HG03460 (cell line): ENCODE data around the gene AGBL4.
A peak's percentile ranks its signal among the peaks of the same experiment; 100 is the strongest.

ENCODE experiments used
- ATAC-seq: cut with Tn5 transposase; IDR thresholded peaks from one replicate; pipeline ENCODE4 v1.9.1; 2021; ENCODE audit not compliant: unreplicated experiment

AGBL4 gene

DNA sequence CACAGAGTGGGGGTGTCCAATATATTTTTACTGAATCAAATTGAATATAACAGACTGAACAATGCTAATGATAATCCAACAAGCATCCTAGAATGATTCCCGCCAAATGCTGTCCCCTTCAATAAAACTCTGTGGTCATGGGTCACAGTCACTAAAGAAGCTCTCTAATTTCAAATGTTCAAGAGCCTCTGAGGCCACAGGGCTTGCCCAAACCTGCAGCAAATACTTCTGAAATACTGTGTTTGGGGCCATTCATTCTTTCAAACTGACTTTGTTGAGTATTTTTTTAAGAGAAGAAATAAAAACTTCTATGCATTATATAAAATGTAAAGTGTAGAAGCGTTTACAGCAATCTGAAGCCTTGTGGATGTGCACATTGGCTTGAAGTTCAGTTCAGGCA is 1239.5 kb downstream of the AGBL4 start:
- ATAC-seq = no peak

DNA sequence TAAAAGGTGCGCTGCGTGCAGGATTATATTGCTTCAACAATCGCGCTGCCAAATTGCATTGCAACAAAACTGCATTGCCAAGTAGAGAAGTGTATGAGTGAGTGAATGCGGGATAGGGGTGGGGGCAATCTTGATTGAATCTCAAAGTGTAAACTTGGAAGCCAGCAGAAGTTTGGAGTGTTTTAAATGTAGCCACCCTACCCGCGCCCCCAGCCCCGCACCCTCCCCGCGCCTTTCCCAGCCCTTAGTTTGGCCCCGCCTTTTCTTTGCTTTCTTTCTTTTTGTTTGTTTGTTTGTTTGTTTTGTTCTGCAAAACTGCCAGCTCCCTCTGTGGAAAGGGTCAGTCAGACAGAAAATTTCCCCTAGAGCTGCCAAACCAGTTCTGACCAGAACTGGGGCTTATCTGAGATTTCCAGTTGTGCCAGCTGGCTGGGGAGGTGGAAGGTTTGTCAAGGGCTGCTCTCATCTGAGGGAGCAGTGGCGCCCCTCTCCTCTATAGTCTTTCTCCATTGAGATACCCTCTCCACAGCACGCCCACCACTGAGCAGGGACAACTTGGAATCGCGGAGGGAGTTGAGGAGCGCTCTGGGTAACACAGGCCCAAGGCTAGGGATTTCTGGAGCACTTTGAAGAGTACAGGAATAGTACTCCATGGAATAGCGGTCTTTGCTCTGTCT is 1246.4 kb downstream of the AGBL4 start:
- ATAC-seq = no peak

- no peak for ATAC-seq
These were observed 1247.1 kb downstream of the AGBL4 start, which contains the start of gene BEND5 for GRCh38 chr1:48776393-48777218. Gene BEND5, minus strand, starts transcription at chr1:48776891. Its CDS starts 60 bp downstream, at chr1:48776831.

DNA sequence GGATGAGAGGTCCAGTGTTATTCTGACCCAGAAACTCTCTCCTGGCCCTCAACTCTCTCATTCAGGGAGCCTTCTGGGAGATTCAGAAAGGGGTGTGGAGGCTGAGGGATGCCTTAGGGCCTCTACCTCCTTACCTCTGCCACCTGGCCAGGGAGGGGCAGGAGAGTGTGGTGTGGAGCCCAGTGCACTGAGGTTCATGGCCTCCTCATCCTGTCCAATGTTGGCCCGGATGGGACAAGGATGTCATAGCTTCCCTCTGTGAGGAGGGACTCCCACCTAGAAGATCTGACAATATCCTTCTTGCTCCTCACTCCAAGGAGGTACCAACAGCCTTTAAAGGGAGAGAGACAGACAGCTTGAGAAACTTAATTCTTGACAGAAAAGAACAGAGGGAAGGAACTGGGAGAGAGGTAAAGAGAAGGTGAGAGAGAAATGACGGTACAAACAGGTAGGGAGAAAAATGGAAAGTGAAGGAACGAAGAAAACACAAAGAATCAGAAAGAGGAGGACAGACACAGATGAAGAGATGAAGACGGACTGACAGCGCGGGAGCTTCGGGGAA is 1247.8 kb downstream of the AGBL4 start:
- no peak for ATAC-seq

- ATAC-seq = peak; percentile 54
These were observed 1250.6 kb downstream of the AGBL4 start for GRCh38 chr1:48773133-48773532.

GRCh38 chr1:48772211-48772610 is 1251.5 kb downstream of the AGBL4 start:
- ATAC-seq = no peak

- no peak for ATAC-seq
These were observed 1252.2 kb downstream of the AGBL4 start for GRCh38 chr1:48771561-48771960.

DNA sequence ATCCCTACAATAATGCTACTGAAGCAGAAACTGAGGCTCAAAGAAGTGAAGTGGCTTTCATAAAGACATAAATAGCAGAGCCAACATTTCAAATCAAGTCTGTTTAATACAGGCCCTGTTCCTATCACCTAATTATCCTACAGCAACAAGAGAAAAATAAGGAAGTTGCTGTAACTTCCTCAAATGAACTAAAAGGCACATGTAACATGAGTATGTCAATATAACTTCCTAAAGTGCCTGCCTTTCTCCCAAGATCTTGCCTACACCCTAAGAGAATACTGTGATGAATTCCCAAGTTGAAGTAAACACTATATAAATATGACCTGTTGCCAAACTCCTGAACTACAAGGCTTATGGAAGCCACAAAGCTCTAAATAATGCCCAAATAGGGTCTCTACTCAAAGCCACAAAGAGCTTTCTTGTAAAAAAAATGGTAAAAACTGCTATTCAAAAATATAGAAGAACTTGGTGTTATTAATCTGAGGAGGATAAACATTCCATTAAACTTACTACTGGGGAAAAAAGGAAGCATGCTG is 1255.7 kb downstream of the AGBL4 start:
- ATAC-seq = no peak

GRCh38 chr1:48765335-48765734 is 1258.4 kb downstream of the AGBL4 start:
- no peak for ATAC-seq

DNA sequence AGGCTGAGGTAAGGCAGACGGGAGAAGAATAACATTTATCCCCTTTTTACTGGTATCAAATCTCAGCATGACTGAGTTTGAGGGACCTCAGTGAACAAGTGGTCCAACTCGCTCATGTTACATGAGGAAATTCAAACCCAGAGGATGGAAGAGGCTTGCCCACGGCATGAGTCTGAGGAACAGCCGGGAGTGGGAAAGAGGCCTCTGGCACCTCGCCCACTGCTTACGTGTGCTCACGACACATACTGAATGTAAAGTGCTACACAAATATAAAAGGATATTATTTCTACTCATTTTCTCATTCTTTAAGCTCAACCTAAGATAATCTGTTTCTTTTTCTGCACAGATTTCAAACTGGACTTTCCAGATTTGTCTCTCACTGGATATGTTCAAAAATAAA is 1261.8 kb downstream of the AGBL4 start:
- no peak for ATAC-seq

GRCh38 chr1:48761411-48761810 is 1262.3 kb downstream of the AGBL4 start:
- ATAC-seq = no peak

DNA sequence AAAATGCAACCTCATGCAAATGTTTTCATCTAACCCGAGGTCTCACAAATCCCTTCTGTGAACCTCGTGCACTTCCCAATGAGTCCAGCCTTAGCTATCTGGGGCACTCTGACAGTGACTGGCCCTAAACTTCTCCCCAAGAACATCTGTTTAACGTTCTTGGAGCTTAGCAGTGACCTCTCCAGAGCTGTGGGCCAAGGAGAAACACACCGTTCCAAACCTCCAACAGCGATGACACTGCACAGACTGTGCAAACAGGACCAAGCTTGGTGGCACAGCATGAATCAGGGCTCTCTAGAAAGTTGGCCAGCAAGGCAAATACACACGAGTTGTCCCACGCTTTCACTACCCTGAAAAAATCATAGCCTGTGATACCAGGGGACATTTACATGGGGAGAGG is 1262.9 kb downstream of the AGBL4 start:
- ATAC-seq = no peak

DNA sequence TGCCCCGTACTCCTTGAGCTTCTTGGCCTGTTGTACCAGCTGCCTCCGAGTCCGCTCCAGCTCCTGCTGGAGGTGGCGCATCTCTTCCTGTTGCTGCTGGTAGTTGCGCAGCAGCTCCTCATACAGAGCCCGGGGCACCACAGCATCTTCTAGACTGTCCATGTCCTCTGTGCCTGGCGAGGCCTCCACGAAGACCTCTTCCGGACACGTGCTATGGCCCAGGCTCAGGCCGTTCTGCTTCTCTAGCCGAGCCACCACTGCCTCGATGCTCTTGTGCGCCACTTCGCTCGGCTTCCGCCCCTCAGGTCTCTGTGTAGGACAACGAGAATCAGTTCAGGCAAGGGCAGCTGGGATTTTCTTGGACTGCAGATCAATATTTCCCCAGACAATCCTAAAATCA is 1264.8 kb downstream of the AGBL4 start:
- ATAC-seq = no peak

DNA sequence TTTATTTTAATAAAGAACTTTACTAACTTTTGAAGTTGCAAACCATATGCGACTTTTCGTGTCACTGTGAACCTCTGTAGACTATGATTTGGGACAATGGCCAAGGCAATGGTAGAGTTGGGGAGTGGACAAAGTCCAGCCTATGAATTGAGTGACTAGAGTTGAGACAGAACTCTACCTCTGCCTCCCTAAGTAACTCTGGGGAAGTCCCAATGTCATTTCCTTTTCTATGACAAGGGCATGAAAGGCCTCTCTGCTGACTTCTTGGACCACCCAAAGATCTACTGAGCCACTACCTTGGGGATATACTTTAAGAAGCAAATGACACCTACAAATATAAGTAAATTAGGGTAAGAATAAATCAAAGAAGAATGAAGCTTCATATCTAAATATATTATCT is 1266.4 kb downstream of the AGBL4 start:
- ATAC-seq = no peak

GRCh38 chr1:48756683-48757316 is 1267.0 kb downstream of the AGBL4 start:
- ATAC-seq = no peak

DNA sequence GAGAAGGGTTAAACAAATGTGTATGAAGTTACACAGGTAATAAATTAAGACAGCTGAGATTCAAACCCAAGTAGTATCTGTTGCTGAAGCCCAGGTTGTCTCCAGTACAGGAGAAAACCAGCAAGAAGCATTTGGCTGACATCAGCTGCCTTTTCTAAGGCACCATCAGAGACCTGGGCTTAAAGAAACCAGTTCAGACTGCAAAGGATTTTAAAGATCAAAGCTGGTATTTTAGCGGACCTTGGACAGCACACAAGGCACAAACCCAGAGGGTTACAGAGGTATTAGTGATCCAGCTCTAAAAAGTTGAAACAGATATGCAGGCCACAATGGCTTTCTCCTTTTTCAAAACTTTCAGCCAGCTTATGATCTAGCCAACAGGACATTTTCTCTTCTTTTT is 1270.5 kb downstream of the AGBL4 start:
- ATAC-seq = no peak

DNA sequence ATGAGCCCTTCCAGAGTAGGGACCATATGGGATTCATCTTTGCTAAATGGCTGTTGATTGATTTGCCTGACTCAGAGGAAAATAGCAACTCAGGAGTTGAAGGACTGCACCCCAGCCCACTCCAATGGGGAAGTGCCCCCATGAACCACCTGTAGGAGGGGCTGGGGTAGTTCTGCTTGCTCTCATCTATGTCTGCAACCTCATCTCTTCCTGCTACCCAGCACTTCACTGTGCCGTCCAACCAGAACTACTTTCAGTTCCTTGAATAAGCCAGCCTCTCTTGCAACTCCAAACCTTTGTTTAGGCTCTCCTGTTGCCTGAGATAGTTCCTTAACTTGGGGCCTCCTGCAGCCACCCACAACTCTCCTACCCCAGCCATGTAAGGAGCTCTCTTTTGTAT is 1273.6 kb downstream of the AGBL4 start:
- ATAC-seq = peak; percentile 87

DNA sequence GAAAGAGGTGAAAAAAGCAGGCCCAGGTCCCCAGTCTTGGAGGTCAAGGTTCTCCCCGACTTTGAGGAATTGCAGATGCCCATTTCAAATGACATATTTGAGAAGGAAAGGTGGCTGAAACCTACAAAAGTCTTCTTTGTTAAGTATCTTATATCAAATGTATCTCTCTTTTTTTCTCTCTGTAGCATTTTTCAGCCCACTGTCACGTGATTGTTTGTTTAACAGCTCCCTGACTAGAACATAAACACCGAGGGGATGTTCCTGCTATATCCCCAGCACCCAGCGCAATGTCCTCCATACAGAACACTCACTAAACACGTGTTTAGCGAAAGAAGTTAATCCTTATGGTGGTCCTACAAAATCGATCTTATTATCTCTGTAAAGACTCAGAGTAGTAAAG is 1274.7 kb downstream of the AGBL4 start:
- no peak for ATAC-seq

DNA sequence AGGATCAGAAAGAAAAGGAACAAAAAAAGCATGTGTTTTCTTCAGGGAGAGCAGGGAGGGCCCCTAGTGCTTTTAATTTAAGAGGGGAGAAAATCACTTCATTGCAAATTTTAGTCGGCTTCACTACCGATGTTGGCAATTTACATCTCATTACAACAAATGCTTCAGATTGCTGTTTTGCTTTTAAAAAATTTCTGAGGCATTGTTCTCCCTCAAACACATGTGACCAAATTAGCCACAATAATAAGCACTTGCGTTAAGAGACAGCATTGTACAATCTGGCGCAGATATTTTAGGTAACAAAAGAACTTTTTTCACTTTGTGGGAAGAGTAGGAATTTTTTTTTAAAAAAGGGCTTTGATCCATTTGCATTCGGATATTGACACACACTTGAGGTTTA is 1276.8 kb downstream of the AGBL4 start:
- ATAC-seq = no peak

DNA sequence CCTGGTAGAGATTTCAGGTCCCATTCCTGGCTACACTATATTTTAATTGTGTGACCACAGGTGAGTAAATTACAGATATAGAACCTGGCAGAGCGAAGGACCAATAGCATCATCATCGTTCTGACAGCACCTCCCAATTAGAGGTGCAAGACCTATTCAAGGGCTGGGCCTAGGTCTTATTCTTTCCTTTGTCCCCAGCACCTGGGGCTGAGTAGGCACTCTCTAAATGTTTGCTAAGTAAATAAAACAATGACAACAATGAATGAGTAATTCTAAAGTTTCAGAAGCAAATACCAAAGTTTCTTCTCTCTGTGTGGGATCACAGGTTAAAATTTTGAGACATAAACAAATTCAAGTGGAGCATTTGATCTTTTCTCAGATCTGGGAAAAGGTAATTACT is 1279.7 kb downstream of the AGBL4 start:
- no peak for ATAC-seq

DNA sequence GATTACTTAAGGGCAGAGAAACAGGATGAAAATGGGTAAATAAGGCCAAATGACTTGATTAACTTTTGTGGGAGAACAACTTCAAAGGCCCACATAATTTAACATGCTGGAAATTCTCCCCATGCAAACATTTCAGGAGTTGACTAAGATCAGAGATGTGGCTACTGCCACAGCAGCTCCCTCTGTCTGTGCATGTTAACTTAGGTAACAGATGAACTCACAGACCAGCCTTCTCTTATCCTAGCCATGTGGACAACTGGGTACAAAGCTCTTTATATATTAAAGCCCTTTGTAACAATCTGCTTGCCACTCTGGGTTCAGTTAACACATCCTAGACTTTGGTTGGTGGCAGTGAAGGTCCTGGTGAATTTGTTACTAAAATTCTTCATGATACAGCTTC is 1280.3 kb downstream of the AGBL4 start:
- no peak for ATAC-seq
